Natural killer cell treated with Interleukin-12 subunit alpha and Interleukin-12 subunit beta and Interleukin-15 and Interleukin-18, amount 100 ng/mL, for 72 hours (primary cell): Measurements from ENCODE around the gene UQCRHL. TPM values are rescaled to one million over a fixed set of nuclear protein-coding genes. Genes with fewer than 3 reads are reported as not detected.
"Not testable (repeated sequence)": the region's sequence is repeated elsewhere in the genome, so short reads cannot be mapped to it uniquely, and the experiment has no call there.

ENCODE experiments used
- ATAC-seq, 2 donors: fragments of 150-1000 bp; cut with Tn5 transposase in 1 of 2; sonication (Bioruptor Pico), chemical (Tn5 transposase) in 1 of 2; 2 replicates each; pipeline ENCODE4 v1.10.0; 2021
- DNase-seq: peaks from one replicate; pipeline ENCODE4 v3.0.0; 2022; ENCODE audit warnings: low spot score
- H3K27ac Mint-ChIP-seq, 2 donors: 1 replicate in 1 of 2; 2 replicates in 1 of 2; pipeline ENCODE4 v1.8.0; 2022; ENCODE audit warnings: mixed read lengths in 2 of 2, mild to moderate bottlenecking in 1 of 2, moderate library complexity in 1 of 2
- H3K27me3 Mint-ChIP-seq, 2 donors: 1 replicate in 1 of 2; 2 replicates in 1 of 2; pipeline ENCODE4 v1.8.0; 2022; ENCODE audit warnings: mixed read lengths in 2 of 2
- H3K36me3 Mint-ChIP-seq: one replicate; pipeline ENCODE4 v1.8.0; 2022; ENCODE audit warnings: mixed read lengths
- H3K4me1 Mint-ChIP-seq, 2 donors: 1 replicate in 1 of 2; 2 replicates in 1 of 2; pipeline ENCODE4 v1.8.0; 2022; ENCODE audit warnings: low read depth in 2 of 2, mixed read lengths in 2 of 2, mild to moderate bottlenecking in 1 of 2
- H3K4me3 Mint-ChIP-seq: one replicate; pipeline ENCODE4 v1.8.0; 2022; ENCODE audit warnings: mixed read lengths
- H3K9me3 Mint-ChIP-seq: 2 replicates; pipeline ENCODE4 v1.8.0; 2022; ENCODE audit warnings: mixed read lengths
- total RNA-seq, 2 donors: library from RNA; stranded (reverse); gene quantifications; one replicate each; pipeline ENCODE4 v1.2.3, GENCODE V29; 2022

Gene UQCRHL
- total RNA-seq, 2 donors from 2014 or later = 1.2 to 2.0 TPM

DNA sequence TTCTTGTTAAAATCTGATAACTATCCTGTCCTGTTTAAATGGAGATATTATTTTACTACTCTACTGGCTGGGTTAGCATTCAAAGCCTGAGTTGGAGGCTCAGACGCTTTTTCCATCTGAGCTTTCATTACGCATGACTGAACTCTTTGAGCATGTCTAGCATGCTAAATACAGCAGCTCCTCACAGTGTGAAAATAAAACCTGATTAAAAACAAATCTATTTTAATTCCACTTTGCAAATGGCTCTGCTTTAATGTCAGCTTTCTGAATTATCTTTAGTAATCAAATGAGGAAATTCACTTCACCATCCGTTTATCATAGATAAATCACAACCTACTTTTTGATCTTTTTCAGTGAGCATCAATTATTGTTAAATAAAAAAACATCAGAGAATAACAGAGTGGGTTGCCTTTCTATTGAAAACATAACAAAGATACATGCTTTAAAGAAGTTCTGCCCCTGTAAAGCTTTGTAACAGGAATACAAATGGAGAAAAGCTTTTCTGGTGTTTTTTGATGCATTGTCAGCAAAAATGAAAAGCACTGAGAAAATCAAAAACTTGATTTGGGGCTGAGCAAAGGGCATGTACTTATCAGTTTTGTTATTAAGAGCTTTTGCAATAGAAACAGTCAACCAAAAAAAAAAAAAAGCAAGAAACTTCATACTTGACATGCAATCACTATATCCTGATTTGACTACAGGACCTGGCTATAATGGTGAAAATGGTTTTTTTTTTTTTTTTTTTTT is 36.5 kb upstream of the UQCRHL start:
- DNase-seq (no peak), ATAC-seq (no peak)
- H3K36me3 Mint-ChIP-seq = peaks cover 2% of the 10 kb centered on the region
- H3K27me3 Mint-ChIP-seq = no peaks in the 10 kb centered on the region
- no peak overlapping the region for H3K4me3 Mint-ChIP-seq
- peaks cover 6 to 10% of the 10 kb centered on the region in 2 donors for H3K4me1 Mint-ChIP-seq
- no peaks in the 10 kb centered on the region for H3K9me3 Mint-ChIP-seq
- no peak overlapping the region for H3K27ac Mint-ChIP-seq

DNA sequence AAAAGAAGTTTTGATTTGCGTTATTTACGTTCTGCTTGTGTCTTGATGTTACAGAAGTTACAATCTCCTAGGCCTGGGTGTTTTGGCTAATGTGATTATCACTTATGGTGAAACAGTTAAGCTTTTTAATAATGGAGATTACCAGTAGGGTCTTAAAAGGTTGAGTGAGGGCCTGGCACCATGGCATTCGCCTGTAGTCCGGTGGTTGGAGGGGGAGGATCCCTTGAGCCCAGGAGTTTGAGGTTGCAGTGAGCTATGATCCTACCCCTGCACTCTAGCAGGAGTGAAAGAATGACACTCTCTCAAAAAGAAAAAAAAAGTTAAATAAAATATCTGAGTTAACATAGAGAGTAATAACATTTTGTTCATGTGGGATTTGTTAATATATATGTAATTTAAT is 31.3 kb upstream of the UQCRHL start:
- Mint-ChIP-seq H3K9me3 (no peaks in the 10 kb centered on the region), H3K4me3 (no peak overlapping the region), H3K36me3 (no peaks in the 10 kb centered on the region), H3K27ac (no peak overlapping the region), H3K4me1 (peaks cover 19 to 30% of the 10 kb centered on the region in 2 donors), H3K27me3 (no peaks in the 10 kb centered on the region)
- ATAC-seq (no peak), DNase-seq (no peak)

DNA sequence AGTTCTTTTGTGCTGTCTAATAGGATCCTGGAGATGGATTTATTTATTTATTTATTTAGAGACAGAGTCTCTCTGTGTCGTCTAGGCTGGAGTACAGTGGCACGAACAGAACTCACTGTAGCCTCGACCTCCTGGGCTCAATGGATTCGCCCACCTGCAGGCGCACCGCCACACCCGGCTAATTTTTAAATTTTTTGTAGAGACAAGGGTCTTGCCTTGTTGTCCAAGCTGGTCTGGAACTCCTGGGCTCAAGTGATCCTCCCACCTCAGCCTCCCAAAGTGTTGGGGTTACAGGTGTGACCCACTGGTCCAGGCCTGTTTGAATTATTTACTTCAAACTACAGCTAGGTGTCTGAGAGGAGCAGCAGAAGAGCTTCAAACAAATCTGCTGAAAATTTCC is 30.5 kb upstream of the UQCRHL start:
- no peak for ATAC-seq
- no peaks in the 10 kb centered on the region for H3K27me3 Mint-ChIP-seq
- no peak for DNase-seq
- no peaks in the 10 kb centered on the region for H3K36me3 Mint-ChIP-seq
- no peaks in the 10 kb centered on the region for H3K9me3 Mint-ChIP-seq
- H3K27ac Mint-ChIP-seq = peak overlapping the region; percentile 95 to 97
- H3K4me3 Mint-ChIP-seq = peak overlapping the region; percentile 95
- H3K4me1 Mint-ChIP-seq = peaks cover 19 to 30% of the 10 kb centered on the region in 2 donors

DNA sequence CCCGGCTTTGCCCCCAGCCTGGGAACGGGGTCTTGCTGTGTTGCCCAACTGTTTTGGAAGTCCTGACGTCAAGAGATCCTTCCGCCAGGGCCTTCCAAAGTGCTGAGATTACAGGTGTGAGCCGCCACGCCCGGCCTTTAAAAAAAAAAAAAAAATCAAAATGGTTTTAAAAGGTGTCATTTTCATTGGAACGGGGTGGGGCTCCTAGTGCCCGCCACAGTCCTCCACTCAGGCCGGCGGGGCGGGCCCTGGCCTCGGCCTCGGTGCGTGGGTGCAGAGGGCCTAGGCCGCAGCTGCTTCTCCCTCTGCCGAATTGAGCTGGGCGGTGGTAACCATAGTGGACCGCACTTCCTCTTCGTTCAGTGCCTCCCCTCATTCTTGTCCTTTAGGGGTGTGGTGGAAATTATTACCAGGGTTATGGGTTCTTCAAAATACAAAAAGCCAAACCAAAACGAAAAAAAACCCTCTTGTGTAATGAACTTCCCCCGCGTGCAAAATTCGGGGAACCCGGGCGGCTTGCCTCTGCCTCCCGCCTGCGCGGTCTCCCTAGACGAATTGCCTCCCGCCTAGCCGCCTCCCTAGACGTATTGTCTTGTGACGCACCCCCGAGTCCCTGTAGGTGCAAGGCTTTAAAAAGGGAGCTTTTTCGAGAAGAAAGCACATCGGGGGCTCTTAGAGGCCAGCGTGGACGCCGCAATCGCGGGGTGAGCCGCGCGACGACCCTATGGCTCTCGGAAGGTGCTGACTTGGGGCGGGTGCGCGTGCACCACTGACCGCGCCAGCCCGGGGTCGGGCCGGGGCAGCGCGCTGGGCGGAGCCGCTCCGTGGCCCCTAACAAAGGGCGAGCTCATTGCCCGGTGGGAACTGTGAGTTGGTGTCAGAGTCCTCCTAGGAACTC is 29.6 kb upstream of the UQCRHL start:
- peak; percentile 56 to 76 for ATAC-seq
- H3K27ac Mint-ChIP-seq = peak overlapping the region; percentile 95 to 97
- DNase-seq = peak; percentile 90
- no peaks in the 10 kb centered on the region for H3K36me3 Mint-ChIP-seq
- H3K4me1 Mint-ChIP-seq = peaks cover 19 to 30% of the 10 kb centered on the region in 2 donors
- H3K4me3 Mint-ChIP-seq = peak overlapping the region; percentile 95
- no peaks in the 10 kb centered on the region for H3K9me3 Mint-ChIP-seq
- H3K27me3 Mint-ChIP-seq = no peaks in the 10 kb centered on the region

DNA sequence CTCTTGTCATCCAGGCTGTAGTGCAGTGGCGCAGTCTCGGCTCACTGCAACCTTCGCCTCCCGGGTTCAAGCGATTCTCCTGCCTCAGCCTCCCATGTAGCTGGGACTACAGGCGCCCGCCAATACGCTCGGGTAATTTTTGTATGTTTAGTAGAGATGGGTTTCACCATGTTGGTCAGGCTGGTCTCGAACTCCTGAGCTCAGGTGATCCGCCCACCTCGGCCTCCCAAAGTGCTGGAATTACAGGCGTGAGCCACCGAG is 29.0 kb upstream of the UQCRHL start:
- H3K36me3 Mint-ChIP-seq, H3K27me3 Mint-ChIP-seq, DNase-seq, ATAC-seq, H3K9me3 Mint-ChIP-seq: not testable (repeated sequence)
- Mint-ChIP-seq H3K4me3 (peak overlapping the region; percentile 95), H3K27ac (peak overlapping the region; percentile 95 to 97), H3K4me1 (peaks cover 23 to 34% of the 10 kb centered on the region in 2 donors)

DNA sequence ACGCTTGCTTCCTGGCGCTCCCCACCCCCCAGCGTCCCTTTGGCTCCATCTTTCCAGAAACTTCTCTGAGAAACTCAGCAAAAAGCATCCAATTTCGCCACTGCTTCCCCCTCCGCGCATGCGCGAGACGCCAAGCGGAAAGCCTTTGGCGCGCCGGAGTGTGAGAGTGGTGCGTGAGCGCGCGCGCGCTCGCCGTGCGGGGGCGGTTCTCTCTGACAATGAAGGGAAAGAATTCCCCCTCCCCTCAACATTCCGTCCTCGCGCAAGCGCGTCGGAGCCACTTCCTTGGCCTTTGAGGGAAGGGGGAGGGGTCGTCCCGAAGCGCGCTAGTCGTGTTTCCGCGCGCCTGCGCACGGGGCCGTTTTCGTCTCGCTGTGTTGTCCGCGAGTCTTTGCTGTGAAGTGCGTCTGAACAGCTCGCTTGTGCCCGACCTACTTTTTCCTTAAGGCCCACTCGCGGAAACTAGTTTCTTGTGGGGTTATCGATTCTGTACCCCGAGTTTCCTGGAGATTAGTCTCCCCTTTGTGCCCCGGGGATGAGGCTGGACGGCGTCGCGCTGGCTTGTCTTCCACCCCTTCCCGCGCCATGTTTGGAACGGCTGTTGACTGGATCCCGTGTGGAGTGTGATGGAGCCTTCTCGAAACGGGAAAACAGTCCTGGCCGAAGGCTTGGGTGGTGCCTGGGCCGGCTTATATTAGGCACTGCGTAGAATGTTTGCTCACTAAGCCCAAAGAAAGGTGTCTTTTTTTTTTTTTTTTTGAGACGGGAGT is 28.5 kb upstream of the UQCRHL start:
- ATAC-seq (peak; percentile 76 to 79), DNase-seq (peak; percentile 100)
- Mint-ChIP-seq H3K27me3 (no peaks in the 10 kb centered on the region), H3K4me1 (peaks cover 23 to 34% of the 10 kb centered on the region in 2 donors), H3K9me3 (no peaks in the 10 kb centered on the region), H3K4me3 (peak overlapping the region; percentile 95), H3K36me3 (no peaks in the 10 kb centered on the region), H3K27ac (peak overlapping the region; percentile 95 to 97)

DNA sequence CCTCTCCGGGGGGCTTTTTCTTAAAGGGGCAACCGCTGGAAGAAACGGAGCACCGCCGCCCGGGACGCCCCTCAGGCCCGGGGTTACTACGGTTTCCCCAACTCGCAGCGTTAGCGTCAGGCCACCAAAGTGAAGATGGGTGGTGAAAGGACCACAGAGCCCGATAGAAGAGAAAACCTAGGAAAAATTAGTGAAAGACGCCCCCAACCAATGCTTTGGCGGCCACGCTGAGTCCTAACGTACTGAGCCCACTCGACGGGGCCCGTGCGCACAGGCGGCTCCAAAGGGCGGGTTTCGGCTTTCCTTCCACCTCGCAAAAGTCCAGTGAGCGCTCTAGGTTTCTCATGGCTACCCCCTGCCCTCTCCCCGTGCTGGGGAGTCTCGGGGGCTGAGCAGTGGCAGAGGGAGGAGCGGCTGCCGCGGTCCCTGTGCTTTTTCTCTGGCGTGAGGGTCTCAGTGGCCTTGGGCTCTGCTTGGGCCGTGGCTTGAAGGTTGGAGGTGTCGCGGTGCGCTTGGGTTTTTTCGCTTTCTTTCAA is 27.8 kb upstream of the UQCRHL start:
- Mint-ChIP-seq H3K4me3 (peak overlapping the region; percentile 95), H3K4me1 (peaks cover 24 to 37% of the 10 kb centered on the region in 2 donors), H3K36me3 (no peaks in the 10 kb centered on the region), H3K9me3 (no peaks in the 10 kb centered on the region), H3K27ac (peak overlapping the region; percentile 95 to 97), H3K27me3 (no peaks in the 10 kb centered on the region)
- ATAC-seq (peak; percentile 1 to 7), DNase-seq (peak; percentile 61)

DNA sequence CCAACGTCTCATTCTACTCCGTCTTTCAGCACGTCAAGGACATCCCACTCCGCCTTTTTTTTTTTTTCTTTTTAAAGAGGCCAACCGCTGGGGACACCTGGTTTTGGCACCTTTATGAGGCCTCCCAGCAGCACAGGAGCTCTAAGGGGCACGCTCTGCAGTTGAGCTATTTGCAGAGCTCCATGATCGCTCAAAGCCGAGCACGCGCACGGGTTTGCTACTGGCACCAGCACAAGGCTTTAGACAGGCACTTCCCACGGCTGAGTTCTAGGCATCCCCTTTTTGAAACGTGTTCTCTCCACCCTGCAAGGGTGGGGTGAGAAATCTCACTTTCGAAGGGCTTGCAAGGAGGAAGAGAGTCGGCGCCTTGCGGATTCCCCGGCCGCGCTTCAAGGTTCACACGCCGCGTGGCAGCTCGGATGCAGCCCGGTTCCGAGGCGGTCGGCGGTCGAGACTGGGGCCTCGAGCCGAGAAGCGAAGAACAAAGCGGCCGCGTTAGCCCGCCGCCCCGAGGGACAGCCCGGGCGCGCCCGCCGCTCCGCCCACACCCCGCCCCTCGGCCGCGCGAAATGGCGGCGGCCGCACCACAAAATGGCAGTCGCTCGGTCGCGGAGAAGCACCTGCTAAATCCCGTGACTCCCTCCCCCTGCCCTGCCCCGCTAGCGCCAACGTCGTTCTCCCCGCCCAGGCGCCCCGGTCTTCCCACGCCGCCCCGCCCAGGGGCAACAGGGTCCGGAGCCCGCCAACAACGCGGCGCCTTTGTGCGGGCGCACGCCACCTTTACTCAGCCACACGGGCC is 27.2 kb upstream of the UQCRHL start:
- H3K9me3 Mint-ChIP-seq = no peaks in the 10 kb centered on the region
- H3K27ac Mint-ChIP-seq = peak overlapping the region; percentile 95 to 97
- H3K27me3 Mint-ChIP-seq = no peaks in the 10 kb centered on the region
- H3K4me3 Mint-ChIP-seq = peak overlapping the region; percentile 95
- no peaks in the 10 kb centered on the region for H3K36me3 Mint-ChIP-seq
- ATAC-seq (peak; percentile 76 to 79), DNase-seq (peak; percentile 92)
- peaks cover 31 to 44% of the 10 kb centered on the region in 2 donors for H3K4me1 Mint-ChIP-seq

DNA sequence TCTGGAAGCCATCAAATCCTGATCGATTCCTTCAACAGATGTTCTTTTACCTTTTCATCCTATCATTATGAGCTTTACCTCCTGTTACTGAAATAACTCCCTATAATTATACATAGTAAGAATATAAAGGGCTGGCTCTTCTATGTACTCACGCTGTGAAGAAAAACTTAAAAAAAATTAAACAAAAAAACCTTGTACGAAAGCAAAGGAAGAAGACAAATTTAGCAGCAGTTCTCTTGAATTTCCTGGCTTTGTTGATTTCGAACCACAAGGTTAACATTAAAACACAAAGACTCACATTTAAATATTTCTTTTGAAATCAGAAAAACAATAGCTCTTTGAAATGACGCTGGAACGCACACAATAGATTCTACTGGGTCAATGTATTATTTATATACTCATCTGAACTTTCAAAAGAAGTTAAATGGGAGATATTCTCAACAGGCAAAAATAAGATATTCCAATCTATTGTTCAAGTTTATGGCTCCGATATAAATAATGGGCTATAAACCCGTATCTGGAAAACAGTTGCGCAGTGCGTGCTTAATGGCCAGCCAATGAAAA is 26.5 kb upstream of the UQCRHL start:
- Mint-ChIP-seq H3K27ac (peak overlapping the region; percentile 95 to 97), H3K9me3 (no peaks in the 10 kb centered on the region)
- no peak for ATAC-seq

DNA sequence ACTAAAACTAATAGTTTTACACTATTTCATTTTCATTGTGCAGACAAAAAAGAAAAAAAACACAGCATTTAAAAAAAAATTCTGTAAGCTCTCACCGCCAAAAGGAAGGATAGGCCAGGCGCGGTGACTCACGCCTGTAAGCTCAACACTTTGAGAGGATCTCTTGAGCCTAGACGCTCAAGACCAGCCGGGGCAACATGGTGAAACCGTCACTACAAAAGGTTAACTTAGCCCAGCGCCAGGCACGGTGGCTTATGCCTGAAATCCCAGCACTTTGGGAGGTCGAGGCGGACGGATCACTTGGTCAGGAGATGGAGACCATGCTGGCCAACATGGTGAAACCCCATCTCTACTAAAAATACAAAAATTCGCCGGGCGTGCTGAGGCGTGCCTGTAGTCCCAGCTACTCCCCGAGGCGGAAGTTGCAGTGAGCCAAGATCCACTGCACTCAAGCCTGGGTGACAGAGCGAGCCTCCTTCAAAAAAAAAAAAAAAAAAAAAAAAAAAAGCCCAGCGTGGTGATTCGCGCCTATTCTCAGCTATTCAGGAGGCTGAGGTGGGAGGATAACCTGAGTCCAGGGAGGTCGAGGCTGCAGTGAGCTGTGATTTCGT is 25.7 kb upstream of the UQCRHL start:
- Mint-ChIP-seq H3K36me3 (no peaks in the 10 kb centered on the region), H3K27me3 (no peaks in the 10 kb centered on the region), H3K9me3 (no peaks in the 10 kb centered on the region), H3K4me1 (peaks cover 31 to 46% of the 10 kb centered on the region in 2 donors), H3K27ac (peak overlapping the region; percentile 95 to 97), H3K4me3 (peak overlapping the region; percentile 95)
- DNase-seq = no peak
- no peak for ATAC-seq

More for the DNA sequence above, 26.5 kb upstream of the UQCRHL start:
- H3K36me3 Mint-ChIP-seq = no peaks in the 10 kb centered on the region
- H3K4me3 Mint-ChIP-seq = peak overlapping the region; percentile 95
- no peaks in the 10 kb centered on the region for H3K27me3 Mint-ChIP-seq
- no peak for DNase-seq
- H3K4me1 Mint-ChIP-seq = peaks cover 31 to 46% of the 10 kb centered on the region in 2 donors

DNA sequence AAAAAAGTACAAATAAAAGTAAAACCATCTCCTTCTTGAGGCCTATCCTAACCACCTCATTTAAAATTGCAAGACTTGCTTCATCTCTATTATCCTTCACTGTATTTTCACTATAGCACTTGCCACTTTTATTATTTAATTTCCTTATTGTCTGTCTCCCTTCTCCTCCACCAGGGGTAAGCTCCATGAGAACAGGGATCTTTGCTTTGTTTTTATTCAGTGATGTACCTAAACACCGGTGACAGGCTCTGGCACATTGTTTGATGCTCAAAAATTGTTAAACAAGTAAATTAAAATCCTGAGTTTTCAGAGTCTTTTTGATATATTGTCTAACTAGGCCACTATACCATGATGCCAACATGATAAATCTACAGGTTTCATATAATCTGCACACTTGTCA is 22.8 kb upstream of the UQCRHL start:
- Mint-ChIP-seq H3K27ac (peak overlapping the region in 1 of 2 donors; percentile 60), H3K4me3 (peak overlapping the region; percentile 11)
- ATAC-seq = no peak

DNA sequence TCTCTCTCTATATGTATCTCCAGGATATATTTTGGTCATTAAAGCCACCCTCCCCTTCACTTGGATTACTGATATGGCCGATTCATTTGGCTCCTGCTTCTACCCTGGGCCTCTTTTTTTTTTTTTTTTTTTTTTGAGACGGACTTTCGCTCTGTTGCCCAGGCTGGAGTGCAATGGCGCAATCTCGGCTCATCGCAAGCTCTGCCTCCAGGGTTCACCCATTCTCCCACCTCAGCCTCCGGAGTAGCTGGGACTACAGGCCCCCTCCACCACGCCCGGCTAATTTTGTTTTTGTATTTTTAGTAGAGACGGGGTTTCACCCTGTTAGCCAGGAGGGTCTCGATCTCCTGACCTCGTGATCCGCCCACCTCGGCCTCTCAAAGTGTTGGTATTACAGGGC is 21.5 kb upstream of the UQCRHL start:
- not testable (repeated sequence) for H3K4me3 Mint-ChIP-seq, H3K27me3 Mint-ChIP-seq, ATAC-seq, DNase-seq, H3K36me3 Mint-ChIP-seq, H3K9me3 Mint-ChIP-seq
- peak overlapping the region in 1 of 2 donors; percentile 60 for H3K27ac Mint-ChIP-seq
- H3K4me1 Mint-ChIP-seq = peaks cover 16 to 18% of the 10 kb centered on the region in 2 donors

More for the DNA sequence above, 22.8 kb upstream of the UQCRHL start:
- no peak for DNase-seq
- Mint-ChIP-seq H3K27me3 (no peaks in the 10 kb centered on the region), H3K36me3 (no peaks in the 10 kb centered on the region), H3K4me1 (peaks cover 20 to 27% of the 10 kb centered on the region in 2 donors), H3K9me3 (no peaks in the 10 kb centered on the region)
